Keratinocyte (primary cell): ENCODE results near the gene MGAM2.

Experiments used
- CTCF ChIP-seq, 3 experiments: IDR thresholded peaks in 1 of 3; conservative IDR thresholded peaks in 1 of 3; optimal IDR thresholded peaks in 1 of 3; 2 replicates in 2 of 3; 3 replicates in 1 of 3; pipeline versions ENCODE3 to v1.5.1; 2011; ENCODE audit warnings: low read length in 3 of 3, mild to moderate bottlenecking in 3 of 3, moderate library complexity in 2 of 3, control low read depth in 1 of 3, inconsistent platforms in 1 of 3; ENCODE audit not compliant: insufficient read depth in 2 of 3; ENCODE audit errors: extremely low read depth in 1 of 3
- EZH2 ChIP-seq: IDR thresholded peaks from one replicate; pipeline ENCODE4 v1.6.1; 2012; ENCODE audit warnings: inconsistent platforms, mild to moderate bottlenecking, low read length, moderate library complexity

- TF ChIP-seq CTCF (optimal IDR thresholded peaks at IDR 0.05 in 1 of 3, IDR thresholded peaks at IDR 0.05 in 1 of 3, conservative IDR thresholded peaks at IDR 0.05 in 1 of 3; ENCODE audit: extremely low read depth in 1 of 3, insufficient read depth in 2 of 3, low read length in 3 of 3), result no peak
- no peak for TF ChIP-seq EZH2
Measured at GRCh38 chr7:142112086-142112485, 568 bp downstream of the MGAM2 start.
